Keratinocyte (primary cell): ENCODE results near the gene CD248.

Experiments
- CTCF ChIP-seq, 3 experiments: IDR thresholded peaks in 1 of 3; conservative IDR thresholded peaks in 1 of 3; optimal IDR thresholded peaks in 1 of 3; 2 replicates in 2 of 3; 3 replicates in 1 of 3; pipeline versions ENCODE3 to v1.5.1; 2011; ENCODE audit warnings: low read length in 3 of 3, mild to moderate bottlenecking in 3 of 3, moderate library complexity in 2 of 3, control low read depth in 1 of 3, inconsistent platforms in 1 of 3; ENCODE audit not compliant: insufficient read depth in 2 of 3; ENCODE audit errors: extremely low read depth in 1 of 3
- EZH2 ChIP-seq: IDR thresholded peaks from one replicate; pipeline ENCODE4 v1.6.1; 2012; ENCODE audit warnings: inconsistent platforms, mild to moderate bottlenecking, low read length, moderate library complexity

DNA sequence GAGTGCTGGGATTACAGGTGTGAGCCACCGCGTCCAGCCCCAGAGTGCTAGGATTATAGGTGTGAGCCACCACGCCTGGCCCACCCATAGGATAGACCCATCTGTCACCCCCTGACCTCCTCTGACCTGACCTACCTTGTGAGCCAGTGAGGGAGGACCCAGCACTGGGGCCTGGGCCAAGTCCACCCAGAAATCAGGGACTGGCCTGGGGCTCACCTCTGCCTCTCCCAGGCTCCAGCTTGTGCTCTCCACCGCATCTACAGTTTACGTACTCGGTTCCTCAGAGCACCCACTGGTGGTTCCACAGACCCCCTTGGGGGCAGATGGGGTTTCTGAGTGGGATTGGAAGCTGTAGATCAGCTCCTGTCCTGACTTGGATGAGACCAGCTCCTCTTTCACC is 48.3 kb upstream of the CD248 start:
- no peak for TF ChIP-seq CTCF (optimal IDR thresholded peaks at IDR 0.05 in 1 of 3, IDR thresholded peaks at IDR 0.05 in 1 of 3, conservative IDR thresholded peaks at IDR 0.05 in 1 of 3; ENCODE audit: extremely low read depth in 1 of 3, insufficient read depth in 2 of 3, low read length in 3 of 3)
- TF ChIP-seq EZH2: no peak
